ENCODE data around the gene LY6G6F. TPM values are rescaled to one million over a fixed set of nuclear protein-coding genes. Genes with fewer than 3 reads are reported as not detected.

LY6G6F gene
- polyA plus RNA-seq, 2 donors: not detected

- H3K4me3 ChIP-seq (ENCODE audit: low read depth in 1 of 2, low read length in 2 of 2): peak within 1 kb of the TSS; percentile 74 to 80
- H3K4me1 ChIP-seq (ENCODE audit: control insufficient read depth in 2 of 2, insufficient read depth in 2 of 2, low read length in 1 of 2): peaks cover 0 to 8% of the 10 kb centered on the region in 2 donors
- H3K36me3 ChIP-seq (ENCODE audit: control insufficient read depth in 2 of 2, insufficient read depth in 2 of 2, low read length in 1 of 2): peaks cover 13 to 20% of the 10 kb centered on the region in 2 donors
- H3K9me3 ChIP-seq (ENCODE audit: control insufficient read depth in 2 of 2, insufficient read depth in 1 of 2, low read depth in 1 of 2, low read length in 1 of 2): no peaks in the 10 kb centered on the region
- H3K27me3 ChIP-seq (ENCODE audit: control insufficient read depth in 1 of 2, insufficient read depth in 2 of 2, low read length in 2 of 2): no peaks in the 10 kb centered on the region
- 15% methylated on average over 36 of the region's 36 CpGs for WGBS, 2 donors
- peak within 1 kb of the TSS; percentile 96 to 99 for H3K27ac ChIP-seq (ENCODE audit: low read depth in 2 of 2, low read length in 1 of 2)
Observed at GRCh38 chr6:31728767-31729514, 22.3 kb downstream of the LY6G6F start, which contains the start of gene DDAH2. TSS of gene DDAH2 (minus strand) at chr6:31729299. CDS start at chr6:31729161, 138 bp downstream.

GRCh38 chr6:31729515-31729978, 22.9 kb downstream of the LY6G6F start:
- Histone ChIP-seq H3K9me3 (ENCODE audit: control insufficient read depth in 2 of 2, insufficient read depth in 1 of 2, low read depth in 1 of 2, low read length in 1 of 2) (no peaks in the 10 kb centered on the region), H3K36me3 (ENCODE audit: control insufficient read depth in 2 of 2, insufficient read depth in 2 of 2, low read length in 1 of 2) (peaks cover 14 to 25% of the 10 kb centered on the region in 2 donors), H3K4me1 (ENCODE audit: control insufficient read depth in 2 of 2, insufficient read depth in 2 of 2, low read length in 1 of 2) (peaks cover 0 to 14% of the 10 kb centered on the region in 2 donors), H3K27me3 (ENCODE audit: control insufficient read depth in 1 of 2, insufficient read depth in 2 of 2, low read length in 2 of 2) (no peaks in the 10 kb centered on the region), H3K27ac (ENCODE audit: low read depth in 2 of 2, low read length in 1 of 2) (peak overlapping the region; percentile 96 to 99), H3K4me3 (ENCODE audit: low read depth in 1 of 2, low read length in 2 of 2) (peak overlapping the region; percentile 74 to 80)
- 0 to 1% methylated on average over 28 to 29 of the region's 29 CpGs for whole genome bisulfite sequencing, 2 donors

GRCh38 chr6:31729979-31730630, 23.4 kb downstream of the LY6G6F start:
- Histone ChIP-seq H3K27ac (ENCODE audit: low read depth in 2 of 2, low read length in 1 of 2) (peak overlapping the region; percentile 96 to 99), H3K4me3 (ENCODE audit: low read depth in 1 of 2, low read length in 2 of 2) (peak overlapping the region; percentile 74 to 80), H3K27me3 (ENCODE audit: control insufficient read depth in 1 of 2, insufficient read depth in 2 of 2, low read length in 2 of 2) (no peaks in the 10 kb centered on the region), H3K36me3 (ENCODE audit: control insufficient read depth in 2 of 2, insufficient read depth in 2 of 2, low read length in 1 of 2) (peaks cover 14 to 27% of the 10 kb centered on the region in 2 donors), H3K9me3 (ENCODE audit: control insufficient read depth in 2 of 2, insufficient read depth in 1 of 2, low read depth in 1 of 2, low read length in 1 of 2) (no peaks in the 10 kb centered on the region), H3K4me1 (ENCODE audit: control insufficient read depth in 2 of 2, insufficient read depth in 2 of 2, low read length in 1 of 2) (peaks cover 0 to 14% of the 10 kb centered on the region in 2 donors)
- 3% methylated on average over 45 to 46 of the region's 46 CpGs for WGBS, 2 donors

DNA sequence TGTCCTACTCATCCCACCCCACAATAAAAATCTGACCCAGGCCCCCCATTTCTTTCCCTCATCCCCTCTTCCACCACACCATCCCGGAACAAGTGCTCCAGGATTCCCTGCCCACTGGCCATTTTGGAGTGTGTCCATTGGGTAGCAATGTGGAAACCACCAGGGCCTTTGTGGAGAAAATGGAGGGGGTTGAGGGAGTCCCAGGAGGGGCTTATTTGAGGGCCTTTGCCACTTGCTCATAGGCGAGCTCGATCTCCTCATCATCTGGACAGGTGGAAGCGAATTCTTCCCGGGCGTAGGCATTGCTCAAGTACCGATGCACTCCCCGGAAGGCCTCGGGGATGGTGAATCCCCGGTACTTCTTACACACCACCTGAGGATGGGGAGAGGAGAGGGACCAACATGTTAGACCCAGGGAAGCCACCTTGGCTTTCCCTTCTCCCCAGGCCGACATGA, 24.0 kb downstream of the LY6G6F start:
- Histone ChIP-seq H3K36me3 (ENCODE audit: control insufficient read depth in 2 of 2, insufficient read depth in 2 of 2, low read length in 1 of 2) (peaks cover 14 to 27% of the 10 kb centered on the region in 2 donors), H3K4me3 (ENCODE audit: low read depth in 1 of 2, low read length in 2 of 2) (no peak overlapping the region), H3K9me3 (ENCODE audit: control insufficient read depth in 2 of 2, insufficient read depth in 1 of 2, low read depth in 1 of 2, low read length in 1 of 2) (no peaks in the 10 kb centered on the region), H3K4me1 (ENCODE audit: control insufficient read depth in 2 of 2, insufficient read depth in 2 of 2, low read length in 1 of 2) (peaks cover 0 to 14% of the 10 kb centered on the region in 2 donors), H3K27me3 (ENCODE audit: control insufficient read depth in 1 of 2, insufficient read depth in 2 of 2, low read length in 2 of 2) (no peaks in the 10 kb centered on the region), H3K27ac (ENCODE audit: low read depth in 2 of 2, low read length in 1 of 2) (peak overlapping the region; percentile 96 to 99)
- WGBS, 2 donors: 73 to 75% methylated on average over 11 of the region's 11 CpGs

DNA sequence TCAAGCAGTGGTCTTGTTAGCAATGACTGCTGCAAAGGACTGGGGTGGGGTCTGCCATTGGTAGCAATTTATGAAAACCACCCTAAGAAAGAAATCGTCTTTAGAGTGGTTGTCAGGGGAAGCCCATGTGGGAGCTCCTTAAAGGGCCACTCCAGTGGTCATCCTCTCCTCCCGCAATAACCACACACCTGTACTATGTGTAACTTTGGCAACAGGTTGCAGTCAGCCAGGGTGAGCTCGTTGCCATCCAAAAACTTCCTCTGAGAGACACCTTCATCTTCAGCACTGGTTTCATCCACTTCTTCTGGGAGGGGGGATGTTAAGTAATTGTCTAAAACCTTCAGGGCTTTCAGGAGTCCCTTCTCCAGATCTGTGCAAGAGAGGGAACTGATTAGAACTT, 25.4 kb downstream of the LY6G6F start:
- H3K4me1 ChIP-seq (ENCODE audit: control insufficient read depth in 2 of 2, insufficient read depth in 2 of 2, low read length in 1 of 2): peaks cover 3 to 19% of the 10 kb centered on the region in 2 donors
- H3K9me3 ChIP-seq (ENCODE audit: control insufficient read depth in 2 of 2, insufficient read depth in 1 of 2, low read depth in 1 of 2, low read length in 1 of 2): no peaks in the 10 kb centered on the region
- no peak overlapping the region for H3K4me3 ChIP-seq (ENCODE audit: low read depth in 1 of 2, low read length in 2 of 2)
- H3K36me3 ChIP-seq (ENCODE audit: control insufficient read depth in 2 of 2, insufficient read depth in 2 of 2, low read length in 1 of 2): peaks cover 14 to 26% of the 10 kb centered on the region in 2 donors
- 66% methylated on average over 3 of the region's 3 CpGs for WGBS, 2 donors
- H3K27me3 ChIP-seq (ENCODE audit: control insufficient read depth in 1 of 2, insufficient read depth in 2 of 2, low read length in 2 of 2): no peaks in the 10 kb centered on the region
- peak overlapping the region in 1 of 2 donors; percentile 30 for H3K27ac ChIP-seq (ENCODE audit: low read depth in 2 of 2, low read length in 1 of 2)

DNA sequence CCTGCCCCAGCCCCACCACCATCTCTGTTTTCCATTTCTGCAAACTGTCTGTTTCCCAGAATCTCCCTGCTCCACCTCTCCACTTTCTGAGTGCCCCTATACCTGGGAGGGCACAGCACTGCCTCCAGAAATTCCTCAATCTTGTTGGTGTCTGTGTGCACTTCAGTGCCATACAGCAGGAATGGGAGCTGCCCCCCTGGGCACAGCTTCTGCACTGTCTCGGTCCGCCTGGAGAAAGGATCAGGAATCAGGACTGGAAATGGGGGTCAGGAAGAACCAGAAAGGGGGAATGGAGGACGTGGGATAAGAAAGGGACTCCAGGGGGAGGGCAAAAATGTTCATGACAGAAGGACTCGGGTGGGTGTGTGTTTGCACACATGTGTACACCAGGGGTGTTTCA, 27.1 kb downstream of the LY6G6F start:
- H3K4me1 ChIP-seq (ENCODE audit: control insufficient read depth in 2 of 2, insufficient read depth in 2 of 2, low read length in 1 of 2): peaks cover 3 to 18% of the 10 kb centered on the region in 2 donors
- H3K9me3 ChIP-seq (ENCODE audit: control insufficient read depth in 2 of 2, insufficient read depth in 1 of 2, low read depth in 1 of 2, low read length in 1 of 2): no peaks in the 10 kb centered on the region
- WGBS, 2 donors: 74 to 80% methylated on average over 4 of the region's 4 CpGs
- peak overlapping the region in 1 of 2 donors; percentile 97 for H3K27ac ChIP-seq (ENCODE audit: low read depth in 2 of 2, low read length in 1 of 2)
- peaks cover 14 to 20% of the 10 kb centered on the region in 2 donors for H3K36me3 ChIP-seq (ENCODE audit: control insufficient read depth in 2 of 2, insufficient read depth in 2 of 2, low read length in 1 of 2)
- no peaks in the 10 kb centered on the region for H3K27me3 ChIP-seq (ENCODE audit: control insufficient read depth in 1 of 2, insufficient read depth in 2 of 2, low read length in 2 of 2)
- no peak overlapping the region for H3K4me3 ChIP-seq (ENCODE audit: low read depth in 1 of 2, low read length in 2 of 2)

DNA sequence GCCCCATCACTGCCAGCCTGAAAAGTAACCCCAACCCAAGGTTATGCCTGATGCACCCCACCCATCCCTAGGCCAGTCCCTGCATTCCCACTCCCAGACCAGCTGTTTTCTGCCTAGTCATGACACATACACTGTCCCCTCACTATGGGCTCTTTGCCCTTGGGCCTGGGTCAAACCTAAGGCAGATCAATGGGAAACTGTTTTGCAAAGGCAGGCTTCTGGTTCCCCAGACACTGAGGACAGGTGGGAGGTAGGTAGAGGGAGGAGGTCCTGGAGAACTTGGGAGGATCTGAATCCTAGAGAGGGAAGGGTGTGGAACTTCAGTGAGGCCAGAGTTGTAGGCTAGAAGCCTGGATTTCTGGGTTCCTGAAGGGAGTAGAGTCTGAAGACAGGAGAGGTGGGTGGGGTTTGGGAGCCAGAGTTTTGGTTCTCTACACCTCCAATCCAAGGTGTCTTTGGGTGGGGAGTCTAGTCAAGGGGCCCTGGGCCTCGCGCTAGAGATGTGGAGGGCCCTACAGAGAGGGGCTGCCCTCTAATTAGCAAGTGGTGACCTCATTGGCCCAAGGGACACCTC, 27.7 kb downstream of the LY6G6F start:
- 8 to 12% methylated on average over 2 of the region's 2 CpGs for WGBS, 2 donors
- H3K9me3 ChIP-seq (ENCODE audit: control insufficient read depth in 2 of 2, insufficient read depth in 1 of 2, low read depth in 1 of 2, low read length in 1 of 2): no peaks in the 10 kb centered on the region
- H3K27me3 ChIP-seq (ENCODE audit: control insufficient read depth in 1 of 2, insufficient read depth in 2 of 2, low read length in 2 of 2): no peaks in the 10 kb centered on the region
- H3K4me3 ChIP-seq (ENCODE audit: low read depth in 1 of 2, low read length in 2 of 2): peak overlapping the region; percentile 60 to 88
- H3K4me1 ChIP-seq (ENCODE audit: control insufficient read depth in 2 of 2, insufficient read depth in 2 of 2, low read length in 1 of 2): peaks cover 3 to 17% of the 10 kb centered on the region in 2 donors
- peaks cover 14 to 20% of the 10 kb centered on the region in 2 donors for H3K36me3 ChIP-seq (ENCODE audit: control insufficient read depth in 2 of 2, insufficient read depth in 2 of 2, low read length in 1 of 2)
- H3K27ac ChIP-seq (ENCODE audit: low read depth in 2 of 2, low read length in 1 of 2): peak overlapping the region; percentile 96 to 97

- Histone ChIP-seq H3K4me1 (ENCODE audit: control insufficient read depth in 2 of 2, insufficient read depth in 2 of 2, low read length in 1 of 2) (peaks cover 3 to 17% of the 10 kb centered on the region in 2 donors), H3K4me3 (ENCODE audit: low read depth in 1 of 2, low read length in 2 of 2) (peak overlapping the region; percentile 60 to 88), H3K27me3 (ENCODE audit: control insufficient read depth in 1 of 2, insufficient read depth in 2 of 2, low read length in 2 of 2) (no peaks in the 10 kb centered on the region), H3K9me3 (ENCODE audit: control insufficient read depth in 2 of 2, insufficient read depth in 1 of 2, low read depth in 1 of 2, low read length in 1 of 2) (no peaks in the 10 kb centered on the region), H3K36me3 (ENCODE audit: control insufficient read depth in 2 of 2, insufficient read depth in 2 of 2, low read length in 1 of 2) (peaks cover 14 to 20% of the 10 kb centered on the region in 2 donors), H3K27ac (ENCODE audit: low read depth in 2 of 2, low read length in 1 of 2) (peak overlapping the region; percentile 96 to 97)
- WGBS, 2 donors: 0 to 4% methylated on average over 17 to 18 of the region's 18 CpGs
Observed at GRCh38 chr6:31734821-31735406, 28.2 kb downstream of the LY6G6F start.

Data from esophagus (tissue), 2 donors.